ENCODE results near the gene NRG3.
"Not testable (repeated sequence)": the region's sequence is repeated elsewhere in the genome, so short reads cannot be mapped to it uniquely, and the experiment has no call there.

NRG3 gene

DNA sequence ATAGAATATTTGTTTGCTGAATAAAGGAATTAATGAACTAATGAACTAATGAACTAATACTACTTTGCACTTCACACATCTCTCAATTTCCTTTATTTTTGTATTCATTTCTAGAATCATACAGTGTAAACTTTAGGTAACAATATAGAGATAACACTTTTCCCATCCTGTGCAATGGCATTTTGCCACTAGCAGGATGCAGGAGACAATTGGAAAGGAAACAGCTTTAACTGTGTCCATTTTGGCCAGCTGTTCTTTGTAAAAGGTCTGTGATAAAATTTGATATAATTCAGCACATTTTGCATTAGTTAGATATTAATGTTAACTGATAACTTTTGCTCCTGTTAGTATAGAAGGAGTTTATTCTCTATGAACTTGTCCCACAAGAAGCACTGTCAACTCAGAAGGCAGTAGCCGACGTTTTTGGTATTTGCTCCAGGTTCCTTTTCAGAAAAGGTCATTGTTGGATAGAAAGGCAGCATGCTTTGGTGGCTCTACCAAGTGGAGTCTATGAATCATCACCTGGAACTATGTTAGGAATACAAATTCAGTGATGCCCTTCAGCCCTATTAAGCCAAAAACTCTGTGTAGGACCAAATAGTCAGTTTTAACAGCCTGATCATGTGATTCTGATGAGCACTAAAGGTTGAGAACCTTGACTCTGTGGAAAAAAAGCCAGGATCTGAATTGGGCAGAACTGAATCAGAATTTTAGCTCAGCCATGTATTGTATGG lies 86.6 kb downstream of the NRG3 start:
- DNase-seq (ENCODE audit: low spot score) = no peak

DNA sequence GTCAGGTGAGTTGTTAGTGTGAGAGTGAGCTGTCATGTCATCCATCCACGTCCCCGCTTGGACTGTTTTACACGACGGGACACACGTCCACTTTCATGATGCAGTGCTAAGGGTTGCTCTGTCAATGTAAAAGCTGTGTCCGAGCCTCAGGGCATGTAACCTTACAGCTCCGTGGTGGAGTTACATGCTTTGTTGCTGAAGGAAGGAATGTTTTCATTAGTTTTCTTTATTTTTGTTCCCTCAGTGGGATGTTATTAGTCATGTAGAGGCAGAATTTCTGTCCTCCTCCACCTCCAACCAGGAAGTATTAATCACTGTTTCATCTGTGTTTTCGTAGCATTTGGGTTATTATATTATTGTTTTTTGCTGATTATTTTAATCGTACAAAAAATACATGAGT lies 88.6 kb downstream of the NRG3 start:
- no peak for DNase-seq (ENCODE audit: low spot score)

DNA sequence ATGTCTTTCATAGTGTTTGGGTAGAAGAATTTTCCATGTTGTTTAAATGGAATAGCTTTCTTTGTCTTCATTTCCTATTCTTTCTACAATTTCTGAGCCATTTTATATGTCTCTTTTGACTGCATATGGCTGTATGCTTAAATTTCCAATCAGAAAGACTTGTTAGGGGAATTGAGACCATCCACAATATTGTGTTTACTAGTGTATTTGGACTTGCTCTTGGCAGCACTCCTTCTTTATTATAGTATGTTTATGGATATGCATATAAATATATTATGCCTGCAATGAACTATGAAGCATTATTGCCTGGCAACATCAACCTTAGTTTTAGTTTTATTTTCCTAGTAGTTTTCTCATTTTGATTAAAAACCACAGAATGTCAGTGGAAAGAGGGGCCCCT lies 92.7 kb downstream of the NRG3 start:
- no peak for DNase-seq (ENCODE audit: low spot score)

DNA sequence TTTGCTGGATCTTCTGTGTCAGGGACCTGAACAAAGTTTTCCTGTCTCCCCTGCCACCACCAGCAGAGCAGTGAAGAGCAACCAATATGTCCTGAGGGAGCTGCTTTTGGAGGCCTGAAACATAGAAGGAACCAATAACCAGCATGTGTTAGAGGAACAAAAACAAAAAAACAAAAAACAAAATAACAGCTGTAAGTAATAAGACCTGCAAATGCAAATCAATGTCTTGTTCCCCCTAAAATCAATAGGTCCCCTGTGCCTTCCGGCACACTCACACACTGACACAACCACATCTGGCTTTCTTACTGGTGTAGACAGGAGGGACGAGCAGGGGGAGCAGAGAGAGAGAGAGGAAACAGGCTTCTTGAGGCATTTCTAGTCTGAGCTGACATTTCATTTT lies 94.1 kb downstream of the NRG3 start:
- no peak for DNase-seq (ENCODE audit: low spot score)

DNA sequence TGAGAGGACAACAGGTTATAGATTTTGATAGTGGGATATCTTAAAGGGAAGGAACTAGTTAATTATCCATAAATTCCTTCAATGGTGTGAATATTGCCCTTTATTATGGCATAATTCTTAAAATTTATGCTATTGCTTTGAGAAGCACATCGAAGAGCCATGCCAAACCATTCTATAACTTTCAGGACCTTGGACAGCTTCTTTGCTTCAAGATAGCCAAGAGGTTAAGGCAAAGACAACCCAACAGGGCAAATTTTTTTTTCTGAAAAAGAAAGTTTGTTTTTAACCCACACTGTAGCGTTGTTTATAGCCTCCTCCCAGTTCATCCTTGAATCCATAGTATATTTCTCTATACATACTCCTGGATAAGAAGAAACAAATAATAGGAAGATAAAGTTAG lies 103.2 kb downstream of the NRG3 start:
- no peak for DNase-seq (ENCODE audit: low spot score)

DNA sequence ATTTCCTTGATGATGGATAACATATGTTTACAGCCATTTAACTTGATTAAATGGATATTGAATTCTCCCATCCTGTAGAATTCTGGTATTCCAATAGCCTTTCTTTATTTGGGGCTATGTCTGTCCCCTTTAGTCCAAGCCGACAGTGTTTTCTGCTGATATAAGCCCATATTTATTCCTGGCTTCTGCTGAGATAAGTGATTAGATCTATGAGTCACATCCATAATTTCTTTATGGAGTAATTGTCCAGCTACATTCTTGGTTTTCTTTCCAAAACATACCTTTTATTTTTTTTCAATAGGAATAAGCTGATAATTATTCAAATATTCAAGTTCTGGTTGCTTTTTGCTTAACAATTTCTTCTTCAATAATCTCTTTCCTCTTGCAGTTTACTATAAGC lies 106.7 kb downstream of the NRG3 start:
- DNase-seq (ENCODE audit: low spot score) = no peak

DNA sequence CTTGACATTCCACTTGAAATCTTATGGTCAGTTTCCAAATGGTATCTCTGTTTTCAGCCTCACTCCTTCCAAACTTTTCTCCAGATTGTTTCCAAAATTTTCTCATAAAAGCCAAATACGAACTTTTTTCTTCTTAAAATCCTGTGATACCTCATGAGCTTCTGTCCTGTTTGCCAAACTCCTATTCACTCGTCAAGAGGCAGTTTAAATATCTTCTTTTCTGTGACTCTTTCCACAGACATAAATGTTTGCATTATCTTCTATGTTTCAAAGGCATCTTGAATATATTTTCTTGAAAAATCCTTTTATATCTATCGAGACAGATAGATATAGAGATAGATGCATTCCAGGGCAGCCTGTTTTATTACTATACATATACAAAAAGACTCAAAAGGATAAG lies 109.4 kb downstream of the NRG3 start:
- no peak for DNase-seq (ENCODE audit: low spot score)

DNA sequence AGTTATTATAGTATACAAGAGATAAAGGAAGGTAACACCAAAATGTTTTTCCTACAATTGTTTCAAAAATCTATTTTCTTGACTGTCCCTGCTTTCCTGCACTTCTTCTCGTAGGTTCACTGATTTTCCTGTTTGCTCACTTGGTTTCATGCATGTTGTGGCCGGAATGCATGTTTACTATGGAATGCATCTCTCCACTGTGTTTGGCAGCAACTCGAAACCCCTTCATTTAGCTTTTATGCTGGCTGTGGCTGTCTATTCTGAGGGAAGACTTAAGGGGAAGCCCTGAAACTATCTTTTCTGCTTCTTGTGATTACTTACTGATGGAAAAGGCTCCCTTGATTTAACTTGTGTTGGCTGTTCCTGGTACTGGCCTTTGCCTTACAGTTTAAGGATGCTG lies 120.3 kb downstream of the NRG3 start:
- DNase-seq (ENCODE audit: low spot score) = no peak

DNA sequence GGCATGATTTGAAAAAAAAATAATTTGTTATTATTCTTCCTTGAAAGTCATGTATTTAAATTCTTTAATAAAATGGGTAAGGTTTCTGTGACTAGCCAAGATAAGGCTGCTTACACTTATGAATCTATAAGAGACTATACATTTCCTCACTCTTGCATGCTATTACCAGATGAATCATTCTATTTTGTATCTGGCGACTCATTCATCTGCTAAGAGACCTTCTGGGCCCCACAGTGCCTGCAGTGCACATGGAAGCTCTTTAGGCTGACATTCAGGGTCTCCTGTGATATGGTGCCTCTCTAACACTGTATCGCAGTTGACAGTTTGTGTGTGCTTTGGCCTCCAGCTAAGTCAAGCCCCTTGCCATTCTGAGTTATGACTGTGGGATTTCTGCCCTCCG lies 121.9 kb downstream of the NRG3 start:
- no peak for DNase-seq (ENCODE audit: low spot score)

DNA sequence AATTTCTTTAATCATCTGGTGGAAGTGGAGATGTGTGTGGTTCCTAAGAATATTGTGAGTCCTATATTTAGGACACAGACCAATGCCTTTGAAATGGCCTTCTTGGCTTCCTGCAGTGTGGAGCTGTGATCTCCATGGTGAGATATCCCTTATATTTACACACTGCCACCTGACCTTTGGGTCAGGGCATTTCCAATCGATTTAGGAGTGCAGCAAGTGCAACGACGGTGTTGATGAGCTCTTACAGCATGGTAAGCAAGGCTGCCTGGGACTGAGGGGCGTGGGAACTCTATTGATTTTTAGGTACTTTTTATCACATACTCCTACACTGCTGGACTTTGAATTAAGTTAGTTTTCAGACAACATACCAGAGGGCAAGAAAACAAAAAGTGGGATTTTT lies 146.0 kb downstream of the NRG3 start:
- no peak for DNase-seq (ENCODE audit: low spot score)

DNA sequence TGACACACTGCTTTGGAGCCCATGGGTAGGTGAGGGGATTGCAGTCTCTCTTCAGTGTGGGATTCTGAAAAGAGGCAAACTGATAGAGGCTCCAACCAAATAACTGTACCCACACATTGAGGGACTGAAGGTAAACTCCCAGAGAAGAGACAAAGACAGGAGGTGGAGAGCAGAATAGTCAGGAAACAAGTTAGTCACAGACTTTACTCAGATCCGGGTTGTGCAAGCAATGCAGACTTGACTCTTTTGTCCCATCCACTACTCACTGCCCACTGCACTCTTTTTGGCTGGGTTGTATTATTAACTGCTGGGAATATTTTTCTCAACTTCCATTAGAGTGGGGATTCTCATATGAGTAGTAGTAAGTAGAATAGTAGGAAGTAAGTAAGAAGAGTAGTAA lies 152.7 kb downstream of the NRG3 start:
- no peak for DNase-seq (ENCODE audit: low spot score)

DNA sequence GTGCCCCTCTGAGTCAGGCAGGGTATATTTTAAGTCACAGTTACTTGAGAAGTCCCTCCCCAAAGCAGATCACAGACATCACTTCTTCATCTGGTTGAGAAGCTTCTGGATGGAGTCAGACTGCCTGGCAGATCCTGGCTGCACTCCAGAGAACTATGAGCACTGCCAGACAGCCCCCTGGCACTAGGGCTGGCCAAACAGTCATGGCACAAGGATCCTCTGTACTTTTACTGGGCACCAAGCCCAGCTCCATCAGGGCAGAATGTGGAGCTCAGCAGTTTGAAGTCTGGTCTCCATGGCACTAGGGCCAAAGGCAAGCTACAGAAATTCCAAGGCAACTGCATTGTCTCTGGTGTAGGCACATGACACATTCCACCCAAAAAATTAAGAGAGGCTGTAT lies 162.1 kb downstream of the NRG3 start:
- DNase-seq (ENCODE audit: low spot score) = no peak

DNA sequence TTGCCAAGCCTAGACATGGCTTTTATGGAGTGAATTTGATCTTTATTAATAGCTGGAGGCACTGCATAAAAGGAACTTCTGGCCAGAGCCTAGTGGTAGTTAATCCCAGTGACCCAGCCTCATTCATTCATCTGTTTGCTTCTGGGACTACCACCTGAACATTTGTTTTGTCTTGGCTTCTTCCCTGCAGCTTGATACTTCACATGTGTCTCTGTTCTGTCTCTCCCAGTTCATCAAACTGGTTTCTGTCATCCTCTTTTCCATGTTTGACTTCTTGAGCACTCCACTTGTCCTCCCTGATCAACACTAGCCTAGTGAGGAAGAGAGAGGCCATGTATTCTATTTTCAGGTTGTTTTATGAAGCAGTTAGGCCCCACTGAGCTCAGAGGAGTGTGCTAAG lies 163.6 kb downstream of the NRG3 start:
- no peak for DNase-seq (ENCODE audit: low spot score)

DNA sequence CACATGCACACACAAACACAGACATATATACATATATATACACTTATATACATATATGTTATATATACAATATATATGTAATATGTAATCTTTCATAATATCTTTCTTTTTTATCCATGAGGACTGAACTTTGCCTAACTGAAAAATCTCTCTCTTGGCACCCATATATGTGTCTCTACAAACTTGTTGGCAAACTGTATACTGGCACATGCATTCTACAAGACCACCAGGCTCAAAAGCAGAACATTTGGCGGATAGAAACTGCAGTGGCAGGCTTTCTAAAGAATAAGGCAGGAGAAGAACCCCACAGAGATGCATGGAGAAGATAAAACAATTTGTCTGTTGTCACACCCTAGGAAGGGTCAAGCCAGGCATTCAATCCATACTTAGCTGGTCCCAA lies 165.3 kb downstream of the NRG3 start:
- no peak for DNase-seq (ENCODE audit: low spot score)

DNA sequence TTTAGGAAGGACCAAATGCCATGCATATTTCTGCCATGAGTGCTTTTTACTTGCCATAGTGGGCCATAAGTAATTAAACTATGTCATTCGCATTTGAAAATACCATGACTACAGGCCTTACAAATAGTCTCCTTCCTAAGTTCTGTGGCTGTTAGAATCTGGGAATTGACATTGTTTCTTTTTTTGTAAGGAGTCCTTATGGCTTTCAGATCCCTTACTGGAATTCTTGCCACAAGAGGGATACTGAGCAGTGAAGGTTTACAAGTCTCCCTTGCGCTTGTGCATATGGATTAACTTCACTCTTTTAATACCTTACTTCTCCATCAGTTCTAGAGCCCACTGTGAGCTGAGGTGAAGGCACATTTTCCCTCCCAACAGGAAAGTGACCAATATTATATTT lies 166.0 kb downstream of the NRG3 start:
- DNase-seq (ENCODE audit: low spot score) = no peak

DNA sequence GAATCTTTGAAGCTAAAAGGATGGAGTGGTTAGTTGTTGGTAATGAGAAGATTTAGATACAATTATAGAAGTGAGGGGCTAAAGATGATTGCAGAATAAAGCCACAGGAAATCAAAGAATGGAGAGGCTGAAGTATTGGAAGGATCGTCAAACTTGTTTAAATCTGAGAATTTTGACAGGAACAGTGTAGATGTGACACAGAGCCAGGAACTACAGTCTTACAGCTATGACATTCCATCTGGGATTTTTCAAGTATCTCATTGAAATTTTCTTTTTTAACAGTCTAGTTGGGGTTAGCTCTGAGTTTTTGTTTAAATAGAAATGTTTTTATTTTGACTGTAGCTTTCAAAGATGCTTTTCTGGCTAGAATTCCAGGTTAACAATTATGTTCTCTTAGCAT lies 181.4 kb downstream of the NRG3 start:
- no peak for DNase-seq (ENCODE audit: low spot score)

DNA sequence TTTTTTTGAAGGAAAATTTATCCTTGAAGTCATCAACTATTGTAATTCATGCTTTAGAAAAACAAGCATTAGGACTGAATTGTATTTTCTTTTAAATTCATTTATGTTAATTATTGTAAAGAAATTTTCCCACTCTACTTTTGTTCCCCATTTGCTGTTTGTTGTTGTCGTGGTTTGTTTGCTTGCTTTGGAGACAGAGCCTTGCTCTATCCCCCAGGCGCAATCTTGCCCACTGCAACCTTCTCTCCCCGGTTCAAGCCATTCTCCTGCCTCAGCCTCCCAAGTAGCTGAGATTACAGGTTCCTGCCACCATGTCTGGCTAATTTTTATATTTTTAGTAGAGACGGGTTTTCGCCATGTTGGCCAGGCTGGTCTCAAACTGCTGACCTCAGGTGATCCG lies 192.2 kb downstream of the NRG3 start:
- DNase-seq (ENCODE audit: low spot score) = not testable (repeated sequence)

DNA sequence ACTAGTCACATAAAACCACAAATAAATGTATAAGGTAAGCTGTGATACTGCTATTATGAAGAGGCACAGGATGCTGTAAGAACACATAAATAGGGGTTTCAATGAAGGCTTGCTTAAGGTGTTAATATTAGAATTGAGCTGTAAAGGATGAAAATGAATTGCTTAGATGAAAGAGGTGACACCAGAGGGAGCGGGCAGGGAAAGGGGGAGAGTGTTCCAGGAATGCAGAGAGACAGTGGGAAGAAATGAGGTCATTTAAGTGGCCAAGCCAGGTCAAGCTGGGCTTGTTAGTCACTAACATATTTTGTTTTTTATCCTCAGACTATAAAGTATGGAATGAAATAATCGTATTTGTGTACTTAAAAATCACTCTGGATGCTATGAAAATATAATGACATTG lies 193.5 kb downstream of the NRG3 start:
- no peak for DNase-seq (ENCODE audit: low spot score)

DNA sequence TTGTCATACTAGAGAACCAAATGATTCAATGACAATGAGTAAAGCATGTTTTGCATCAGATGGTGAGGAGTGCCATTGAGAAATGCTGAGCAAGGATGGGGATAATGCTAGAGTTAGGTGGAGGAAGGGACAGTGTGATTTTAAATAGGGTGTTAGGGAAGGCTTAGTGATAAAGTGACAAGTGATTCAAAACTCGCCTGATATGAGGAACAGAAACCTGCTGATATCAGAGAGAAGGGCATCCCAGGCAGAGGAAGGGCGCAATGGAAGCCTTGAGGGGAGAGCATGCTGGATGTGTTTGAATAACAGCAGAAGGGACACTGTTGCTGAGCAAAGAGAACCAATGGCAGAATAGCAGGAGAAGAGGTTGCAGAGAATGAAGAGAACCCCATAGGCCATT lies 196.2 kb downstream of the NRG3 start:
- no peak for DNase-seq (ENCODE audit: low spot score)

DNA sequence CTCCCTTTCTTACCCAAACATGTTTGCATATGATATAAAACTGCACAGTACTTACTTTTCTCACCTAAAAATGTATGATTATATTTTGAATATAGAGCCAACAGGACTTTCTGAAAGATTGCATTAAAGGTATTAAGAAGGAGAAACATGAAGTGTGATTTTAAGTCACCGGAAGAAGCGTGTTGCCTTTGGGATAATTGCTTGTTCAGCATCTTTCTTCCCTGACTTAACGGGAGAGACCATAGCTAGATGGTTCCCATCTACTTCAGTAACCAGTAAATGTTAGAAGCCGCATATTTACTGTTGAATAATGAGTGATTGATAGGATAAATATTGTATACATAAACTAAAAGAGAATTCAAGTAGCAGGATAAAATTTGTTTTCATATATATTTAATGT lies 197.1 kb downstream of the NRG3 start:
- no peak for DNase-seq (ENCODE audit: low spot score)

DNA sequence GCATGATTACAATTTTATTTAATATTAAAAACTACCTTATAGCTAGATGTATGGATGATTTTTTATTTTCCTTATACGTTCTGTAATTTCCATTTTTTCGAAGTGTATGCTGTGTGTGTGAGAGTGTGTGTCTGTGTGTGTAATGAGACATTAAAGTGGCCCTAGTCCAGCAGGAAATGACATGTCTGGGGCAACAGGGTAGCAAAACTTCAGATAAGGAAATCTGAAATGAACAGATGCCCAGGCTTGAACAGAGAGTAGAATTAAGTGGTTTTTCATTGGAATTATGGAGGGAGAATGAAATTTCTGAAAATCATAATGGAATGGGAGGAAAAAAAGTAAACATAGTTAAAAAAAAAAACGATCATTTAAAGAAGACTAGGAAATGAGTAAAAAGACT lies 200.6 kb downstream of the NRG3 start:
- no peak for DNase-seq (ENCODE audit: low spot score)

DNA sequence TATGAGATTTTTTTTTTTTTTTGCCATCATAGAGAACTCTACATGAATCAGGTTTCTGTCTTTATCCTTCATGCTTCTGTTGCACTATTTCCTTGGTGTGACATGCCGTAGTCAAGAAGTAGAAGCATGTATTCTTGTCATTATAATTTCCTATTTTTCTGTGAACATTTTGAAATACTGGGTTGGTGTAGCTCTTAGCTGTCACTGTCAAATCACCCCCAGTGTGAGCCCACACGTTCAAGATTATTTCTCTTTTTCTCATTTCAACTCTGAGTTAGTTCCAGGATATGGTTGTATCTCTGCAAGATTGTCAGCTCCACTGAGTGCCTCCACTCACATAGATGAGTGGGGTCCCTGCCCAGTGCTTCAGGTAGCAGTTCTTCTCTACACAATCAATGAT lies 209.5 kb downstream of the NRG3 start:
- no peak for DNase-seq (ENCODE audit: low spot score)

DNA sequence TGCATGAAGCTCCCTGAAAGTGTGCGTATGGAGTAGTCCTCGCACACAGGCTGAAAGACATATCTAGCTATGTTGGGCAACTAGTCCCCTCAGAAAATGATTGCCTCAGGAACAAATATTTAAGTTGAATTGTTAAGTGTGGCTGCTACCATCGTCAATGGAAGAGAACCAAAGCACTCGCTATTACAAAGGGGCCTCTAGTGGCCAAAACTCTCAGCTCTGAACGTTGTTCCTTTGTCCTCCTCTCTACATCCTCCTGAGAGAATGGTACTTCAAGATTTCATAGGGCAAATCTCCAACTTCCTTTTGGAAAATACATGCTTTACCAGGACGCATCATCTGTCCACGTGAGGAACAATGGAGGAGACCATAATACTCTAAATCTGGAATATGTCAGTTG lies 209.9 kb downstream of the NRG3 start:
- no peak for DNase-seq (ENCODE audit: low spot score)

DNA sequence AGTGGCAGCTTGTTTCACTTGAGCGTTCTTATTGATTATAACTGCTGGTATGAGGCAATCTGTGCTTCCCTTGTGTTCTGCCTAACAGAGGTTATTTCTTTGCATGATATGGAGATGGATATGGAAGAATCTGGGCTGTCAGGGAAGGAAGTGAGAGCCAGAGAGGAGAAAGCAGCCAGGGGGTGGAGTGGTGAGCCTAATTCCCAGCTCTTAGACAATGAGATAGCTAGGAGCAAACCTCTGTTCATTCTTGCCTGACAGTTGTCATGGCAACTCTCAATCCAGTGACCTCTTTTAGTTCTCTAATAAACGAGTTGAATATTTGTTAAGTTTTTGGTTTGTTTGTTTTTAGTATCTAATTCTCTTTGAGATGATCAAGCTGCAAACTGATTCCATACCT lies 214.3 kb downstream of the NRG3 start:
- peak; percentile 58 for DNase-seq (ENCODE audit: low spot score)

DNA sequence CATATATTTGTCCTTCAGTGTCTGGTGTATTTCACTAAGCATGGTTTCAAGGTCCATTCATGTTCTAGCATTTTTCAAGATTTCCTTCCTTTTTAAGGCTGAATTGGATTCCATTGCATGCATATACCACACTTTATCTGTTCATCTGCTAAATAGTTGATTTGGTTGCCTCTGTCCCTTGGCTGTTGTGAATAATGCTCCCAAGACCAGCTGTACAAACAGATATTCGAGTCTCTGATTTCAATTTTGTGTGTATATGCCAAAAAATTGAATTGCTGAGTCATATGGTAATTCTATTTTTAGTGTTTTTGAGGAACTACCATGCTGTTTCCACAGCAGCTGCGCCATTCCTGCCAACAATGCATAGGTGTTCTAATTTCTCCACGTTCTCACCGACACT lies 216.4 kb downstream of the NRG3 start:
- DNase-seq (ENCODE audit: low spot score) = no peak
